Measurements from ENCODE around the gene ZNF652.
"Not testable (repeated sequence)": the region's sequence is repeated elsewhere in the genome, so short reads cannot be mapped to it uniquely, and the experiment has no call there.

The ZNF652 gene

DNA sequence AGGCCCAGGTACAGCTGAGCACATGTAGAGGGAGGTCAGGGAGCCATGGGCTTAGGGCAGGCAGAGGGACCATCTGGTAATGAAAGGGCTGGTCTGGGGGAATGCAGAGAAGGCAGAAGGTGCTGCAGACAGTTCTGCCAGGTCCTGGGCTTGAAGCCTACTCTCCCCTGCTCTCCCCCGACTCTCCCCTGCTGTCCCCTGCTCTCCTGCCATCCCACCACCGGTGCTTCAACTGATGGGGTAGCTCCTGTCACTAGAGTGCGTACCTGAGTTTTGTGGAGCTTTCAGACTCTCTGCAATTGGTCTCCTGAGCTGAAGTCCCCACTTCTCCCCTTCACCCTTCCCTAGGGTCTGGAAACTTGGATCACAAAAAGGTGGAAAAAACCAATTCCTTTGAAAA, 94.1 kb downstream of the ZNF652 start:
- TF ChIP-seq, protein P1, sequence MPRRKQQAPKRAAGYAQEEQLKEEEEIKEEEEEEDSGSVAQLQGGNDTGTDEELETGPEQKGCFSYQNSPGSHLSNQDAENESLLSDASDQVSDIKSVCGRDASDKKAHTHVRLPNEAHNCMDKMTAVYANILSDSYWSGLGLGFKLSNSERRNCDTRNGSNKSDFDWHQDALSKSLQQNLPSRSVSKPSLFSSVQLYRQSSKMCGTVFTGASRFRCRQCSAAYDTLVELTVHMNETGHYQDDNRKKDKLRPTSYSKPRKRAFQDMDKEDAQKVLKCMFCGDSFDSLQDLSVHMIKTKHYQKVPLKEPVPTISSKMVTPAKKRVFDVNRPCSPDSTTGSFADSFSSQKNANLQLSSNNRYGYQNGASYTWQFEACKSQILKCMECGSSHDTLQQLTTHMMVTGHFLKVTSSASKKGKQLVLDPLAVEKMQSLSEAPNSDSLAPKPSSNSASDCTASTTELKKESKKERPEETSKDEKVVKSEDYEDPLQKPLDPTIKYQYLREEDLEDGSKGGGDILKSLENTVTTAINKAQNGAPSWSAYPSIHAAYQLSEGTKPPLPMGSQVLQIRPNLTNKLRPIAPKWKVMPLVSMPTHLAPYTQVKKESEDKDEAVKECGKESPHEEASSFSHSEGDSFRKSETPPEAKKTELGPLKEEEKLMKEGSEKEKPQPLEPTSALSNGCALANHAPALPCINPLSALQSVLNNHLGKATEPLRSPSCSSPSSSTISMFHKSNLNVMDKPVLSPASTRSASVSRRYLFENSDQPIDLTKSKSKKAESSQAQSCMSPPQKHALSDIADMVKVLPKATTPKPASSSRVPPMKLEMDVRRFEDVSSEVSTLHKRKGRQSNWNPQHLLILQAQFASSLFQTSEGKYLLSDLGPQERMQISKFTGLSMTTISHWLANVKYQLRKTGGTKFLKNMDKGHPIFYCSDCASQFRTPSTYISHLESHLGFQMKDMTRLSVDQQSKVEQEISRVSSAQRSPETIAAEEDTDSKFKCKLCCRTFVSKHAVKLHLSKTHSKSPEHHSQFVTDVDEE (CRISPR knock-in tag; IDR thresholded peaks at IDR 0.05), result no peak
- TF ChIP-seq BACH2 (CRISPR knock-in tag; IDR thresholded peaks at IDR 0.05; ENCODE audit: borderline replicate concordance), result no peak
- TF ChIP-seq ZFP30 (CRISPR knock-in tag; IDR thresholded peaks at IDR 0.05), result no peak
- TF ChIP-seq, protein P2, sequence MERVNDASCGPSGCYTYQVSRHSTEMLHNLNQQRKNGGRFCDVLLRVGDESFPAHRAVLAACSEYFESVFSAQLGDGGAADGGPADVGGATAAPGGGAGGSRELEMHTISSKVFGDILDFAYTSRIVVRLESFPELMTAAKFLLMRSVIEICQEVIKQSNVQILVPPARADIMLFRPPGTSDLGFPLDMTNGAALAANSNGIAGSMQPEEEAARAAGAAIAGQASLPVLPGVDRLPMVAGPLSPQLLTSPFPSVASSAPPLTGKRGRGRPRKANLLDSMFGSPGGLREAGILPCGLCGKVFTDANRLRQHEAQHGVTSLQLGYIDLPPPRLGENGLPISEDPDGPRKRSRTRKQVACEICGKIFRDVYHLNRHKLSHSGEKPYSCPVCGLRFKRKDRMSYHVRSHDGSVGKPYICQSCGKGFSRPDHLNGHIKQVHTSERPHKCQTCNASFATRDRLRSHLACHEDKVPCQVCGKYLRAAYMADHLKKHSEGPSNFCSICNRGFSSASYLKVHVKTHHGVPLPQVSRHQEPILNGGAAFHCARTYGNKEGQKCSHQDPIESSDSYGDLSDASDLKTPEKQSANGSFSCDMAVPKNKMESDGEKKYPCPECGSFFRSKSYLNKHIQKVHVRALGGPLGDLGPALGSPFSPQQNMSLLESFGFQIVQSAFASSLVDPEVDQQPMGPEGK (CRISPR knock-in tag; IDR thresholded peaks at IDR 0.05; ENCODE audit: borderline replicate concordance), result no peak
- TF ChIP-seq PPARA (CRISPR knock-in tag; IDR thresholded peaks at IDR 0.05; ENCODE audit: borderline replicate concordance), result no peak
- TF ChIP-seq OSR1 (CRISPR knock-in tag; IDR thresholded peaks at IDR 0.05), result no peak
- TF ChIP-seq ARNTL (CRISPR knock-in tag; IDR thresholded peaks at IDR 0.05; ENCODE audit: borderline replicate concordance, low read depth), result no peak
- TF ChIP-seq CSDC2 (CRISPR knock-in tag; IDR thresholded peaks at IDR 0.05), result no peak
- no peak for TF ChIP-seq TCF4 (CRISPR knock-in tag; IDR thresholded peaks at IDR 0.05; ENCODE audit: borderline replicate concordance)
- no peak for TF ChIP-seq SNAI2 (CRISPR knock-in tag; IDR thresholded peaks at IDR 0.05)
- TF ChIP-seq, protein P3, sequence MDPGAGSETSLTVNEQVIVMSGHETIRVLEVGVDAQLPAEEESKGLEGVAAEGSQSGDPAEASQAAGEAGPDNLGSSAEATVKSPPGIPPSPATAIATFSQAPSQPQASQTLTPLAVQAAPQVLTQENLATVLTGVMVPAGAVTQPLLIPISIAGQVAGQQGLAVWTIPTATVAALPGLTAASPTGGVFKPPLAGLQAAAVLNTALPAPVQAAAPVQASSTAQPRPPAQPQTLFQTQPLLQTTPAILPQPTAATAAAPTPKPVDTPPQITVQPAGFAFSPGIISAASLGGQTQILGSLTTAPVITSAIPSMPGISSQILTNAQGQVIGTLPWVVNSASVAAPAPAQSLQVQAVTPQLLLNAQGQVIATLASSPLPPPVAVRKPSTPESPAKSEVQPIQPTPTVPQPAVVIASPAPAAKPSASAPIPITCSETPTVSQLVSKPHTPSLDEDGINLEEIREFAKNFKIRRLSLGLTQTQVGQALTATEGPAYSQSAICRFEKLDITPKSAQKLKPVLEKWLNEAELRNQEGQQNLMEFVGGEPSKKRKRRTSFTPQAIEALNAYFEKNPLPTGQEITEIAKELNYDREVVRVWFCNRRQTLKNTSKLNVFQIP (CRISPR knock-in tag; IDR thresholded peaks at IDR 0.05; ENCODE audit: borderline replicate concordance, low read depth), result no peak
- TF ChIP-seq RARB (CRISPR knock-in tag; IDR thresholded peaks at IDR 0.05), result no peak
- TF ChIP-seq ZNF8 (CRISPR knock-in tag; IDR thresholded peaks at IDR 0.05), result no peak
- TF ChIP-seq ZC3H10 (CRISPR knock-in tag; IDR thresholded peaks at IDR 0.05), result no peak
- TF ChIP-seq ESRRG (CRISPR knock-in tag; IDR thresholded peaks at IDR 0.05), result no peak
- no peak for ATAC-seq

DNA sequence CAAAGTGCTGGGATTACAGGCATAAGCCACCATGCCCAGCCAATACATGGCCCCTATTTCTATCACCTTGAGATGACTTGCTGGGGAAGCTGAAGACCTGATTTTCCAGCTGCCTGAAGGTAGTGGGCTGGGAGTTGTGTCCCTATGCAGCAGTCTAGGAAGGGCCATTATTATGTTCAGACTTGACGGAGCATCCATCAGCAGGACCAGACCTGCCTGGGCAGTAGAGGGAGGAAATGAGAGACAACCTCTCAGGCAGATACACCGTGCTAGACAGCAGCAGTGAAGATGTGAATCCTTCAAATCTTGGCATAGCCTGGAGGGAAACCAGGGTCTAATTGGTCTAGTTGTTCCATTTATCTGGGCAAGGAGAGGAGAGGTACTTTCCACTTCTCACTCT, 95.8 kb downstream of the ZNF652 start:
- no peak for ATAC-seq
- TF ChIP-seq ZNF70 (CRISPR knock-in tag; IDR thresholded peaks at IDR 0.05) (no peak), TOX (CRISPR knock-in tag; IDR thresholded peaks at IDR 0.05; ENCODE audit: borderline replicate concordance) (no peak), ARNTL (CRISPR knock-in tag; IDR thresholded peaks at IDR 0.05; ENCODE audit: borderline replicate concordance, low read depth) (no peak), BACH2 (CRISPR knock-in tag; IDR thresholded peaks at IDR 0.05; ENCODE audit: borderline replicate concordance) (no peak), ZNF8 (CRISPR knock-in tag; IDR thresholded peaks at IDR 0.05) (no peak), ZNF565 (CRISPR knock-in tag; conservative IDR thresholded peaks at IDR 0.05; ENCODE audit: low read depth) (no peak), CSRNP3 (CRISPR knock-in tag; IDR thresholded peaks at IDR 0.05) (no peak), SNAI2 (CRISPR knock-in tag; IDR thresholded peaks at IDR 0.05) (no peak)
- TF ChIP-seq, protein P4, sequence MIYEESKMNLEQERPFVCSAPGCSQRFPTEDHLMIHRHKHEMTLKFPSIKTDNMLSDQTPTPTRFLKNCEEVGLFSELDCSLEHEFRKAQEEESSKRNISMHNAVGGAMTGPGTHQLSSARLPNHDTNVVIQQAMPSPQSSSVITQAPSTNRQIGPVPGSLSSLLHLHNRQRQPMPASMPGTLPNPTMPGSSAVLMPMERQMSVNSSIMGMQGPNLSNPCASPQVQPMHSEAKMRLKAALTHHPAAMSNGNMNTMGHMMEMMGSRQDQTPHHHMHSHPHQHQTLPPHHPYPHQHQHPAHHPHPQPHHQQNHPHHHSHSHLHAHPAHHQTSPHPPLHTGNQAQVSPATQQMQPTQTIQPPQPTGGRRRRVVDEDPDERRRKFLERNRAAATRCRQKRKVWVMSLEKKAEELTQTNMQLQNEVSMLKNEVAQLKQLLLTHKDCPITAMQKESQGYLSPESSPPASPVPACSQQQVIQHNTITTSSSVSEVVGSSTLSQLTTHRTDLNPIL (CRISPR knock-in tag; IDR thresholded peaks at IDR 0.05; ENCODE audit: low read depth), result no peak
- TF ChIP-seq, protein P2 (CRISPR knock-in tag; IDR thresholded peaks at IDR 0.05; ENCODE audit: borderline replicate concordance), result no peak

DNA sequence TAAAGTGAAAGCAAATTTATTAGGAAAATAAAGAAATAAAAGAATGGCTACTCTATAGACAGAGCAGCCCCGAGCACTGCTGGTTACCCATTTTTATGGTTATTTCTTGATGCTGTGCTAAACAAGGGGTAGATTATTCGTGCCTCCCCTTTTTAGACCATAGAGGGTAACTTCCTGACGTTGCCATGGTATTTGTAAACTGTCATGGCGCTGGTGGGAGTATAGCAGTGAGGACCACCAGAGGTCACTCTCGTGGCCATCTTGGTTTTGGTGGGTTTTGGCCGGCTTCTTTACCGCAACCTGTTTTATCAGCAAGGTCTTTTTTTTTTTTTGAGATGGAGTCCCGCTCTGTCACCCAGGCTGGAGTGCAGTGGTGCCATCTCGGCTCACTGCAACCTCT, 100.5 kb downstream of the ZNF652 start:
- not testable (repeated sequence) for ATAC-seq
